GM12865 (cell line): ENCODE measurements around the gene CKAP2L.
A peak's percentile ranks its signal among the peaks of the same experiment; 100 is the strongest.

Source experiments
- DNase-seq: peaks from one replicate; pipeline ENCODE4 v3.0.0; 2010; ENCODE audit warnings: low read depth
- H3K4me3 ChIP-seq: 2 replicates; pipeline ENCODE4 v1.5.1; 2011; ENCODE audit warnings: mild to moderate bottlenecking, low read depth, low read length, control low read depth
- CTCF ChIP-seq: IDR thresholded peaks from 2 replicates; pipeline ENCODE4 v1.5.1; 2011; ENCODE audit warnings: low read length, control low read depth, low read depth, inconsistent platforms; ENCODE audit not compliant: insufficient read depth; ENCODE audit errors: missing control alignments

CKAP2L gene

DNA sequence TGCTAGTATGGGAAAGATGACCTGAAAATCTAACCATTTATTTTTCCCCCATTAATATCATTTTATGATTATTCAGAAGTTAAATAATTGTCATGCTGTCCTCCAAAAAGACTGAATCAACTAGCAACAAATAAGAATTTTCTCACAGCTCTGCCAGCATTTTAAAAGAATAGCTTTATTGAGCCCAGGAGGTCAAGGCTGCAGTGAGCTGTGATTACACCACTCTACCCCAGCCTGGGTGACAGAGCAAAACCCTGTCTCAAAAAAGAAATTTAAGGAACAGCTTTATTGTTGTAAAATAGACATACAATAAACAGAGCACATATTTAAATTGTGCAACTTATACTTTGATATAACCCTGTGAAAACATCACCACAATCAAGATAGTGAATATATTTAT is 44.7 kb upstream of the CKAP2L start:
- DNase-seq = no peak
- no peak overlapping the region for H3K4me3 ChIP-seq
- no peak for TF ChIP-seq CTCF

DNA sequence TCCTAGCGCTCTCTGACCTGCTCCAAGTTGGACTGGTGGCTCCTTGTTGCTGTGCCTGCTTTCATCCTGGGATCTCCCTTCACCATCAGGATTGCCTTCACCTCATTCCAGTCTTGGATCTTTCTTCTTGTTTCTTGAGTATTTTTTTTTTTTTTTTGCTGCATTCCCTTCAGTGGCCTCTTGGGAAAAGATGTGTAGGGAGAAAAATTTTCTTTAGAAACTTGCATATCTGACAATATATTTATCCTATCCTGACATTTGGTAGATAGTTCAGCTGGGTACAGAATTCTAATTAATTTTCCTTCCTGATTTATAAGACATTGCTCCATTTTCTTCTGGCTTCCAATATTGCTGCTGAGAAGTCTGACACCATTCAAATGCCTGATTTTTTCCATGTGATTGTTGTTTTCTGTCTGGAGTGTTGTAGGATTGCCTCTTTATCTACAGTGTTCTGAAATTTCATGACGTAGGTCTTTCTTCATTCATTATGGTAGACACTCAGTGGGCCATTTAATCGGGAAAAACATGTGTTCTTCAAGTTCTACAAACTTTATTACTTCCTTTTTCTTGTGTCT is 42.9 kb upstream of the CKAP2L start:
- TF ChIP-seq CTCF = no peak
- no peak overlapping the region for H3K4me3 ChIP-seq
- no peak for DNase-seq

DNA sequence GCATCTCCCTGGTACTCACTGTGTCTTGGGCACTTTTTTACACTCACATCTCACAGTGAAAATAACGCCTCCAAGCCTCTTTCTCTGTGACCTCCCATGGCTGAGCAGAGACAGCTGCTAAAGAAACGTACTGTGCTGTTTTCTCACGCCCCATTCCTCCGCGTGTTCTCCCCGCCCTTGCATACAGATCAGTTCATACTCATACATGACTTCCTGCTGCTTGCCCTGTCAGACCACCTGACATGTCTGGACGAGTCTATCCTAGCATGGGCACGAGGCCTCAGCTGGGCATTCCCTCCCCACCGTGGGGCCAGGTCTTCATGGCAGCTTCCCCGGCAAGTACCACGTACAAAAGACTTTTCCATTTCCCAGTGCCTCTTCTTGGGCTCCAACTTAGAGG is 41.1 kb upstream of the CKAP2L start:
- peak overlapping the region; percentile 35 for H3K4me3 ChIP-seq

GRCh38 chr2:112803691-112804521 is 39.5 kb upstream of the CKAP2L start:
- TF ChIP-seq CTCF = no peak
- H3K4me3 ChIP-seq = no peak overlapping the region
- DNase-seq = peak; percentile 49

More for the DNA sequence above, 41.1 kb upstream of the CKAP2L start:
- peak; percentile 92 for DNase-seq
- no peak for TF ChIP-seq CTCF

DNA sequence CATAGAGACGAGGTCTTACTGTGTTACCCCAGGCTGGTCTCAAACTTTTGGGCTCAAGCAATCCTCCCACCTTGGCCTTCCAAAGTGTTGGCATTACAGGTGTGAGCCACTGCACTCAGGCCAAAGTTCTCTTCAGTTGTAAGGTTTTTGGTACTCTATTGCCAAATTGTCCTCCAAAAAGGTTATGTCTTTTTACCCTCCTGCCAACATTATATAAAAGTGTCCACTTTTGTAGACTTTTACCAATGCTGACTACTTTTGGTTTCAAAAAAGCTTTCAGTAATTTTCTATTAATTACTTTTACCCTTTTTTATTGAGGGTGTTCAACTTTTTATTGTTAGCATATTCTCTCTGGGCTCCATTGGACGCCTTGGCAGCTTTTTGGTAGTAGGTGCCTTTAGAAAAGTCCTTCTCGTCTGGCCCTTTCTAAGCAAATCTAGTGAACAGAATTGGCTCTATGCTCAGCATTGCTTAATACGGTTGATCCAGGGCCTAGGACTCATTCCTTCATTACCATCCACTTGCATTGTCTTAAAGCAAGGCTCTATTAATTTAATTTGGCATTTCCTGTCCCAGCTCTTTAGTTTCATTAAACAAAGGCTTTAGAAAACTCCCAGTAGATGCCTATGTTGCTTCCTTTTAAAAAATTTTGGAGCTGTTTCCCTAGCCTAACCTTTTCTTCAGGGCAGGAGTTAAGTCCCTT is 36.6 kb upstream of the CKAP2L start:
- TF ChIP-seq CTCF = no peak
- no peak overlapping the region for H3K4me3 ChIP-seq
- DNase-seq = no peak

GRCh38 chr2:112798979-112799975 is 34.9 kb upstream of the CKAP2L start:
- TF ChIP-seq CTCF = no peak
- DNase-seq = no peak
- no peak overlapping the region for H3K4me3 ChIP-seq
